HepG2 (cell line): Measurements from ENCODE around the gene NDUFS1. TPM values are rescaled to one million over a fixed set of nuclear protein-coding genes. Genes with fewer than 3 reads are reported as not detected.

Experiments used
- CCAR2 ChIP-seq: fragments of 200-400 bp; formaldehyde crosslinking; optimal IDR thresholded peaks from 2 replicates; pipeline ENCODE3; 2018; ENCODE audit warnings: low read depth, mild to moderate bottlenecking, low read length, moderate library complexity
- CCDC6 ChIP-seq: sonication (generic); formaldehyde crosslinking; IDR thresholded peaks from 2 replicates; pipeline ENCODE4 v1.8.1; 2022; ENCODE audit warnings: mild to moderate bottlenecking, missing genetic modification reagents, moderate library complexity
- CEBPG ChIP-seq: IDR thresholded peaks from 2 replicates; pipeline ENCODE4 v1.6.1; 2016
- ERF ChIP-seq: IDR thresholded peaks from 2 replicates; pipeline ENCODE4 v1.6.1; 2018; ENCODE audit warnings: missing biosample characterization, missing genetic modification reagents
- GTF3A ChIP-seq: sonication (generic); formaldehyde crosslinking; conservative IDR thresholded peaks from 2 replicates; pipeline ENCODE4 v1.4.0; 2020; ENCODE audit warnings: mild to moderate bottlenecking, missing genetic modification reagents
- HMG20A ChIP-seq: IDR thresholded peaks from 2 replicates; pipeline ENCODE4 v1.6.1; 2016; ENCODE audit warnings: borderline replicate concordance
- HMG20B ChIP-seq: conservative IDR thresholded peaks from 2 replicates; pipeline ENCODE4 v1.6.1; 2016; ENCODE audit warnings: missing genetic modification reagents, missing compliant biosample characterization
- HNRNPUL1 ChIP-seq: fragments of 200-400 bp; formaldehyde crosslinking; IDR thresholded peaks from 2 replicates; pipeline ENCODE4 v1.6.1; 2017; ENCODE audit warnings: low read depth, mild to moderate bottlenecking, low read length, moderate library complexity
- MAFK ChIP-seq, 2 experiments: IDR thresholded peaks in 1 of 2; conservative IDR thresholded peaks in 1 of 2; 2 replicates each; pipeline ENCODE4 v1.6.1; 2011; ENCODE audit warnings: improper control_type of control experiment in 2 of 2, low read length in 2 of 2
- NFE2L1 ChIP-seq: sonication (generic); formaldehyde crosslinking; IDR thresholded peaks from 2 replicates; pipeline ENCODE4 v1.4.0; 2020; ENCODE audit warnings: missing genetic modification reagents, mild to moderate bottlenecking, borderline replicate concordance
- NFIB ChIP-seq: sonication (generic); formaldehyde crosslinking; IDR thresholded peaks from 2 replicates; pipeline ENCODE4 v1.9.0; 2021; ENCODE audit warnings: missing genetic modification reagents, mild to moderate bottlenecking, borderline replicate concordance
- NONO ChIP-seq, 2 experiments: fragments of 450-650 bp in 1 of 2; sonication (generic) in 1 of 2; formaldehyde crosslinking in 1 of 2; IDR thresholded peaks in 1 of 2; conservative IDR thresholded peaks in 1 of 2; 2 replicates each; pipeline versions ENCODE4 v1.6.1 to v1.8.0; 2017 to 2022; ENCODE audit warnings: mild to moderate bottlenecking in 1 of 2, missing genetic modification reagents in 1 of 2, moderate library complexity in 1 of 2
- SP5 ChIP-seq: IDR thresholded peaks from 2 replicates; pipeline ENCODE4 v1.6.1; 2016; ENCODE audit warnings: low read depth, borderline replicate concordance
- TARDBP ChIP-seq: sonication (generic); formaldehyde crosslinking; IDR thresholded peaks from 2 replicates; pipeline ENCODE4 v1.8.0; 2022; ENCODE audit warnings: mild to moderate bottlenecking, missing genetic modification reagents
- TBX3 ChIP-seq: fragments of 450-650 bp; IDR thresholded peaks from 2 replicates; pipeline ENCODE4 v1.6.1; 2017; ENCODE audit warnings: antibody characterized with exemption, mild to moderate bottlenecking, inconsistent platforms, borderline replicate concordance
- ZFY ChIP-seq: sonication (generic); formaldehyde crosslinking; IDR thresholded peaks from 2 replicates; pipeline ENCODE4 v1.4.0; 2020; ENCODE audit warnings: missing genetic modification reagents
- ZNF12 ChIP-seq: sonication (generic); formaldehyde crosslinking; IDR thresholded peaks from 2 replicates; pipeline ENCODE4 v1.5.0; 2020; ENCODE audit warnings: missing genetic modification reagents
- ZNF230 ChIP-seq: sonication (generic); formaldehyde crosslinking; IDR thresholded peaks from 2 replicates; pipeline ENCODE4 v1.4.0; 2020; ENCODE audit warnings: mild to moderate bottlenecking, missing genetic modification reagents
- ZNF274 ChIP-seq: sonication (generic); formaldehyde crosslinking; IDR thresholded peaks from 2 replicates; pipeline ENCODE4 v1.5.1; 2020; ENCODE audit warnings: mild to moderate bottlenecking, missing genetic modification reagents
- ZNF564 ChIP-seq: sonication (generic); formaldehyde crosslinking; IDR thresholded peaks from 2 replicates; pipeline ENCODE4 v1.8.1; 2023; ENCODE audit warnings: mild to moderate bottlenecking, missing genetic modification reagents
- ZNF644 ChIP-seq: IDR thresholded peaks from 2 replicates; pipeline ENCODE4 v1.6.1; 2016; ENCODE audit warnings: low read depth
- ZNF761 ChIP-seq: sonication (generic); formaldehyde crosslinking; conservative IDR thresholded peaks from 2 replicates; pipeline ENCODE4 v1.4.0; 2020; ENCODE audit warnings: mild to moderate bottlenecking, missing genetic modification reagents
- ZNF768 ChIP-seq: sonication (generic); formaldehyde crosslinking; IDR thresholded peaks from 2 replicates; pipeline ENCODE4 v1.4.0; 2020; ENCODE audit warnings: missing genetic modification reagents
- polyA plus RNA-seq, 8 experiments: library from polyadenylated mRNA; depleted of rRNA in 3 of 8; stranded (reverse) in 7 of 8; unstranded in 1 of 8; fragments of >200 nt; fragmentation: Illumina TruSeq in 4 of 8; extraction: Trizol in 4 of 8; gene quantifications; 2 replicates each; pipeline versions ENCODE4 v1.2.1 to v1.2.3, GENCODE V29; 2011 to 2016; ENCODE audit warnings: low read depth in 4 of 8, missing spikeins in 1 of 8, mixed read lengths in 1 of 8; ENCODE audit not compliant: insufficient read depth in 1 of 8
- total RNA-seq, 5 experiments: library from RNA; depleted of rRNA; stranded (reverse); fragments of >200 nt; fragmentation: Illumina TruSeq; extraction: Trizol; gene quantifications; 2 replicates each; pipeline ENCODE4 v1.2.3, GENCODE V29; 2016; ENCODE audit warnings: low read depth in 1 of 5
- TF ChIP-seq, protein P1 (sequence below): sonication (generic); formaldehyde crosslinking; IDR thresholded peaks from 2 replicates; pipeline ENCODE4 v1.4.0; 2020; ENCODE audit warnings: missing genetic modification reagents
- TF ChIP-seq, protein P2 (sequence below): IDR thresholded peaks from 2 replicates; pipeline ENCODE4 v1.6.1; 2018; ENCODE audit warnings: missing genetic modification reagents, mild to moderate bottlenecking, missing compliant biosample characterization

NDUFS1 gene
- total and polyA plus RNA-seq, 2 of the 13 experiments (the other 11 are each of a cell fraction or from before 2014, with no cell fraction given) = 139 to 242 TPM

DNA sequence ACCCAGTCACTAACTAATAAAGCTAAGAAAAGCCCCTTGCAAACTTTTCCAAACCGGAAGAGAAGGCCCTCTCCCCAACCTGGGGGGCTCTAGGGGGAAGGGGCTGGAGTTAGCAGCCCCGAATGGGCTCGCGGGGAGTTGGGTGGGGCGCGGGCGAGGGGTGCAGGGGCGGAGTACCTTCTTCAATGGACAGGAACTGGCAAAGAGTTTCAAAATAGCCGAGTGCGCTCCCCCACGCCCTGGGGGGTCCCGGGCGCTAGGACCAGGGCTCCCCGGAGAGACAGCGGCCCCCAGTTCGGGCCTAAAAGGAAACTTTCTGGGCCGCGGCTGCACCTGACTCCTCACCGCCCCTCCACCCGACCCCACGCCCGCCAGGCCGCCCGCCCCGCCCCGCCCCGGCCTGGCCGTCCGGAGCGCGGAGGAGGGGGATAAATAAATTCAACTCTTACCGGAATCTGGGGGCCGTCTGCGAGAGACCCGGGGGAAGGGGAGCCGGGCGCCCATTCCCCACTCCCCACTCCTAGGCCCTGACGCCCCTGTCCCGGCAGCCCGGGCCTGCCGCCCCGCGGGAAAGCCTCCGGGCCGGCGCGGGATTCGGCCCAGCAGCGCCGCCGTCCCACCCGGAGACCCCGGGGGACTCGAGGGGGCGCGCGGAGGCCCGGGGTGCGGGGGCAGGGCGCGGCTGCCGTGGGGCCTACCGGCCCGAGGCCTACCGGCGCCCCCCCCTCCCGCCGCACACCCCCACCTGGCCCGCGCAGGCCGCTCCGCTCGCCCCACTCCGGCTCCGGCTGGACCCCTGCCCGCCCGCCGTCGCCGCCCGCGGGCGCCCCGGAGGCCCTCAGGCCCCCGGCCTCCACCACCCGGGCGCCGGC lies 74.1 kb downstream of the NDUFS1 start (continued):
- TF ChIP-seq, protein P1, sequence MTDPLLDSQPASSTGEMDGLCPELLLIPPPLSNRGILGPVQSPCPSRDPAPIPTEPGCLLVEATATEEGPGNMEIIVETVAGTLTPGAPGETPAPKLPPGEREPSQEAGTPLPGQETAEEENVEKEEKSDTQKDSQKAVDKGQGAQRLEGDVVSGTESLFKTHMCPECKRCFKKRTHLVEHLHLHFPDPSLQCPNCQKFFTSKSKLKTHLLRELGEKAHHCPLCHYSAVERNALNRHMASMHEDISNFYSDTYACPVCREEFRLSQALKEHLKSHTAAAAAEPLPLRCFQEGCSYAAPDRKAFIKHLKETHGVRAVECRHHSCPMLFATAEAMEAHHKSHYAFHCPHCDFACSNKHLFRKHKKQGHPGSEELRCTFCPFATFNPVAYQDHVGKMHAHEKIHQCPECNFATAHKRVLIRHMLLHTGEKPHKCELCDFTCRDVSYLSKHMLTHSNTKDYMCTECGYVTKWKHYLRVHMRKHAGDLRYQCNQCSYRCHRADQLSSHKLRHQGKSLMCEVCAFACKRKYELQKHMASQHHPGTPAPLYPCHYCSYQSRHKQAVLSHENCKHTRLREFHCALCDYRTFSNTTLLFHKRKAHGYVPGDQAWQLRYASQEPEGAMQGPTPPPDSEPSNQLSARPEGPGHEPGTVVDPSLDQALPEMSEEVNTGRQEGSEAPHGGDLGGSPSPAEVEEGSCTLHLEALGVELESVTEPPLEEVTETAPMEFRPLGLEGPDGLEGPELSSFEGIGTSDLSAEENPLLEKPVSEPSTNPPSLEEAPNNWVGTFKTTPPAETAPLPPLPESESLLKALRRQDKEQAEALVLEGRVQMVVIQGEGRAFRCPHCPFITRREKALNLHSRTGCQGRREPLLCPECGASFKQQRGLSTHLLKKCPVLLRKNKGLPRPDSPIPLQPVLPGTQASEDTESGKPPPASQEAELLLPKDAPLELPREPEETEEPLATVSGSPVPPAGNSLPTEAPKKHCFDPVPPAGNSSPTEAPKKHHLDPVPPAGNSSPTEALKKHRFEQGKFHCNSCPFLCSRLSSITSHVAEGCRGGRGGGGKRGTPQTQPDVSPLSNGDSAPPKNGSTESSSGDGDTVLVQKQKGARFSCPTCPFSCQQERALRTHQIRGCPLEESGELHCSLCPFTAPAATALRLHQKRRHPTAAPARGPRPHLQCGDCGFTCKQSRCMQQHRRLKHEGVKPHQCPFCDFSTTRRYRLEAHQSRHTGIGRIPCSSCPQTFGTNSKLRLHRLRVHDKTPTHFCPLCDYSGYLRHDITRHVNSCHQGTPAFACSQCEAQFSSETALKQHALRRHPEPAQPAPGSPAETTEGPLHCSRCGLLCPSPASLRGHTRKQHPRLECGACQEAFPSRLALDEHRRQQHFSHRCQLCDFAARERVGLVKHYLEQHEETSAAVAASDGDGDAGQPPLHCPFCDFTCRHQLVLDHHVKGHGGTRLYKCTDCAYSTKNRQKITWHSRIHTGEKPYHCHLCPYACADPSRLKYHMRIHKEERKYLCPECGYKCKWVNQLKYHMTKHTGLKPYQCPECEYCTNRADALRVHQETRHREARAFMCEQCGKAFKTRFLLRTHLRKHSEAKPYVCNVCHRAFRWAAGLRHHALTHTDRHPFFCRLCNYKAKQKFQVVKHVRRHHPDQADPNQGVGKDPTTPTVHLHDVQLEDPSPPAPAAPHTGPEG (CRISPR knock-in tag) = peak; percentile 76; the same call in 1 of the 2 replicates
- TF ChIP-seq CCDC6 (CRISPR knock-in tag) (no peak), CCAR2 (no peak), TBX3 (no peak), NONO (IDR thresholded peaks at IDR 0.05) (no peak), NONO (CRISPR knock-in tag; conservative IDR thresholded peaks at IDR 0.05) (no peak), ZNF564 (CRISPR knock-in tag) (no peak), ZNF761 (CRISPR knock-in tag) (peak; percentile 15; the same call in 1 of the 2 replicates), ZNF230 (no peak), TARDBP (no peak), SP5 (no peak), ERF (CRISPR knock-in tag) (no peak), HMG20A (CRISPR knock-in tag) (no peak), HMG20B (CRISPR knock-in tag) (no peak), ZNF274 (CRISPR knock-in tag) (no peak), GTF3A (CRISPR knock-in tag) (0 out of 2 replicates have a peak, but pooled peaks have one; percentile 1), CEBPG (no peak), NFE2L1 (CRISPR knock-in tag) (no peak), NFIB (CRISPR knock-in tag) (no peak), ZNF12 (CRISPR knock-in tag) (0 out of 2 replicates have a peak, but pooled peaks have one; percentile 8), MAFK (conservative IDR thresholded peaks at IDR 0.05 in 1 of 2, IDR thresholded peaks at IDR 0.05 in 1 of 2; ENCODE audit: low read length in 2 of 2) (no peak), ZNF768 (CRISPR knock-in tag) (no peak), ZFY (0 out of 2 replicates have a peak, but pooled peaks have one; percentile 88), HNRNPUL1 (no peak), ZNF644 (CRISPR knock-in tag) (no peak)
- TF ChIP-seq, protein P2, sequence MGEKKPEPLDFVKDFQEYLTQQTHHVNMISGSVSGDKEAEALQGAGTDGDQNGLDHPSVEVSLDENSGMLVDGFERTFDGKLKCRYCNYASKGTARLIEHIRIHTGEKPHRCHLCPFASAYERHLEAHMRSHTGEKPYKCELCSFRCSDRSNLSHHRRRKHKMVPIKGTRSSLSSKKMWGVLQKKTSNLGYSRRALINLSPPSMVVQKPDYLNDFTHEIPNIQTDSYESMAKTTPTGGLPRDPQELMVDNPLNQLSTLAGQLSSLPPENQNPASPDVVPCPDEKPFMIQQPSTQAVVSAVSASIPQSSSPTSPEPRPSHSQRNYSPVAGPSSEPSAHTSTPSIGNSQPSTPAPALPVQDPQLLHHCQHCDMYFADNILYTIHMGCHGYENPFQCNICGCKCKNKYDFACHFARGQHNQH (CRISPR knock-in tag) = no peak; the same call in 1 of the 2 replicates
